ENCODE measurements around the gene PDE6D.

PDE6D gene
- total RNA-seq = 9.6 to 29.9 (median 19.9) reads per million in 18 experiments

GRCh38 chr2:231780909-231781797, at the start of gene PDE6D:
Gene PDE6D, minus strand, starts transcription at chr2:231781282. Its CDS starts 168 bp downstream, at chr2:231781114.
- peak; percentile 99 to 100 for DNase-seq

- DNase-seq = no peak
These were observed 40.8 kb upstream of the PDE6D start for GRCh38 chr2:231821908-231822307.

GRCh38 chr2:231820786-231821303, 39.8 kb upstream of the PDE6D start:
- DNase-seq = no peak

GRCh38 chr2:231819447-231820042, 38.5 kb upstream of the PDE6D start:
- DNase-seq = no peak

DNA sequence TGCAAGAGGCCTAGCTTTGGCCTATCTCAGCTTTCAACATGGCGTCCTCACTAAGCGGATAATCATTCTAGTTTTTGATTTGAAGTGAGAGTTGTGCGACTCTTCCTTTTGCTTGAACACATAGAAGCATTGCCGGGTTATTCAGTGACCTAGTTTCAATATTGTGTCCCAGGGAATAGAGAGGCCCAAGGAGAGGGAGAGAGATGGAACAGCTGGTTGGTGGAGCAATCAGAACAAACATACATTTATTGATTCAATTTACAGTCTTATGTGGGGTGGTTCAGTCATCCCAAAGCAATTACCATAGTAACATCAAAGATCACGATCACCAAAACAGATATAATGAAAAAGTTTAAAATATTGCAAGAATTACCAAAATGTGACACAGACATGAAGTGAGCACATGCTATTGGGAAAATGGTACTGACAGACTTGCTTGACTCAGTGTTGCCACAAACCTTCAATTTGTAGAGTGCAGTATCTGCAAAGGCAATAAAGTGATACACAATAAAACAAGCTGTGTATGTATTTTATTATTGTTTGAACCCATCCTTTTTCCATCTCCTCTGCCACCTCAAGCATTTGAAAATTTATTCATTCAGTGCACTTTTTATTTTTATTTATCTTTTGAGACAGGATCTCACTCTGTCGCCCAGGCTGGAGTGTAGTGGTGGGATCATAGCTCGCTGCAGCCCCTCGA, 35.4 kb upstream of the PDE6D start:
- no peak for DNase-seq

GRCh38 chr2:231810905-231811304, 29.8 kb upstream of the PDE6D start:
- no peak for DNase-seq

GRCh38 chr2:231807020-231807419, 25.9 kb upstream of the PDE6D start:
- DNase-seq = no peak

DNA sequence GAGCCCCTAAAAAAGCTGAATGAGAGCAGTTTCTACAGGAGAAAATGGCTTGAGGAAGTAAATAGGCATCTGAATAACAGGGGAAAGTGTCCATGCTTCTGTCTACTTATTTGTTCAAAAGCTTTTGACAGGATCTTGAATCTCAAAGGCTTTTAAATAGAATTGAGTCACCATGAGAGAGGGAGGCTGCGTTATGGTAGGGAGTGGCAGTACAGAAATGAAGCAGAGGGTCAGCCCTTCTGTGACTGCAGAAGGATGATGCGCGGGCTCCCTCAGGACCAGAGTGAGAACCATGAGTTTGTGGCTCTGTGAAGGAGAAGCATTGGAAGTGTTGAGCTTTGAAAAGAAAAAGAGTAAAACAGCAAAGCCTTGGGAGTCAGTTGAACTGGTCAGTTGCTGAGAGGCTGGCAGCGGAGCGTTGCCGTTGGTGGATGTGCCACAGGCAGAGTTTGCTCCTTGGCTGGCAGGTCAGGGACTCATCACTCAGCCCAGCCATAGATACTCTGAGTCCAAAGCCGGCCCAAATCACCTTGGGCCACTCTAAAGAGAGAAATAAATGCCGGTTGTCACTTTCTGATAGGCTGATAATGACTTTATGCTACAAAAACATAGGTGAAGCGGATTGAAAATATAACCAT, 22.5 kb upstream of the PDE6D start:
- no peak for DNase-seq

GRCh38 chr2:231800493-231801091, 19.5 kb upstream of the PDE6D start:
- DNase-seq = peak; percentile 22 to 52

- peak; percentile 34 to 37 for DNase-seq
These were observed 14.6 kb upstream of the PDE6D start for GRCh38 chr2:231795525-231796327.

DNA sequence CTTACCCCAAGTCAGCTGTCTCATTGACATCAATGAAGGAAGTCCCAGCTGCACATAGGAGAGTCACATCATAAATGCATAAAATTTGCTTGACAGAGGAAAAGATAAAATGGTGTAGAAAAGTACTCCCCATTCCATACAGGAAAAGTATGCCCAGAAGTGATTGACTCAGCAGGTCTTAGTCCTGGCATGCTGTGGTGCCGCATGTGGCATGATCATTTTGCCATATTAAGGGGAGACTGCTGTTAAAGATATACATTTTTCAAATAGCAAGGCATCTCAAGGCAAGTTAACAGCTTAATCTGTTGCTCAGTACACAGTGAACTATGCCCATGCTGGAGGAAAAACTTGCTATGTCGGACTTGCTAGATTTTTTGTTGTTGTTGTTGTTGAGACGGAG, 13.3 kb upstream of the PDE6D start:
- no peak for DNase-seq

- DNase-seq = no peak
These were observed 10.0 kb upstream of the PDE6D start for GRCh38 chr2:231791107-231791506.

DNA sequence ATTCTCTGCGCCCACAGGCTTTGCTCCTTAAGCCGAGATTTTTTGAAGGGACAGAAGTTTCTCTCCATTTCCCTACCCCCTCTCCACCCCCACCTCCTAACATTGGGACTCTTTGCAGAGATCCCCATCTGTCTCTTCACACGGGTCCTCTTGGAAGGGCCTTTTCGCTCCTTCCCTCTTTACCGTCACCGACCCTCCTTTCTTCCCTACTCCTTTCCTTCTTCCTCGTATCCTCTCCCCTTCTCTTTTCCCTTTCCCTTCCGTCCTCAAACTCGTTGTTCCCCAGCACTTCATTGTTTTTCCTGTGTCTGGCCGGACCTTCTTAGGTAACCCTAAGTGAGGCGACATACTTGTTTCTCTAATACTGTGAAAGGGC, 5.8 kb upstream of the PDE6D start:
- peak in 1 of 2 donors; percentile 7 for DNase-seq

DNA sequence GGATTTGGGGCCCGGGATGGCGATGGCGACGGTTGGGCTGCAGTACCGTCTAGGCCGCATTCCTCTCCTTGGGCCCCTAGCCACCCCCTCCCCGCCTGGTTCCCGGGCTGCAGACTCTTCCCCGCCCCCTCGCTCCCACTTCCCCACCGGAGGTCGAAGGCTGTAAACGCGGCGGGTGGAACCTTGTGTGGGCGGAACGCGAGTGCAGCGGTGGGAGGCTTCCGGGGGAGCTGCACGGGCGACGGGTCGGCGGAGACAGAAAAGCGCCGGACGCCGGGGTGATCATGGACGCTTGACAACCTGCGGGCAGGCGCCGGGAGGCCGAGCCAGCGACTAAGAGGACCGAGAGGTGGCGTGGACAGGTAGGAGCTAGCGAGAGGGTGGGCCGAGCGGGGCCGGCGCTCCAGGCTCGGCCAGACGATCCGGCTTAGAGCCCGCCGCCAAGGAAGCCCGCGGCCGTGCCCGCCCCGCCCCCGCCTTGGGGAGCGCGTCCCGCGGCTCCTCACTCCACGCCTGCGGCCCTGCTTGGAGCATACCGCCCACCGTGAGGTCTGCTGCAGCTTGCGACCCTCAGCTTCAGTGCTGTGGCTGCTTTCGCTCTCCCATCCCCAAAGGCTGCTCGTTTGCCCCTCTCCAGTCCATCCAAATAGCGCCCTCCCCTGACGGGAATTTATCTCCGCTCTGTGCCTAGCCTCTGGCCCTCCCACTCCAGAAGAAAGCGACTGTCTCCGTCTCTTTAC, 5.3 kb upstream of the PDE6D start, which contains the start of gene COPS7B:
COPS7B (plus strand) TSS at position 269 of the 740 bp plus-strand sequence. CDS start 2,126 bp downstream, outside the sequence.
- DNase-seq = peak; percentile 83

GRCh38 chr2:231785822-231786176, 4.7 kb upstream of the PDE6D start:
- DNase-seq = no peak

GRCh38 chr2:231785413-231785812, 4.3 kb upstream of the PDE6D start:
- no peak for DNase-seq

DNA sequence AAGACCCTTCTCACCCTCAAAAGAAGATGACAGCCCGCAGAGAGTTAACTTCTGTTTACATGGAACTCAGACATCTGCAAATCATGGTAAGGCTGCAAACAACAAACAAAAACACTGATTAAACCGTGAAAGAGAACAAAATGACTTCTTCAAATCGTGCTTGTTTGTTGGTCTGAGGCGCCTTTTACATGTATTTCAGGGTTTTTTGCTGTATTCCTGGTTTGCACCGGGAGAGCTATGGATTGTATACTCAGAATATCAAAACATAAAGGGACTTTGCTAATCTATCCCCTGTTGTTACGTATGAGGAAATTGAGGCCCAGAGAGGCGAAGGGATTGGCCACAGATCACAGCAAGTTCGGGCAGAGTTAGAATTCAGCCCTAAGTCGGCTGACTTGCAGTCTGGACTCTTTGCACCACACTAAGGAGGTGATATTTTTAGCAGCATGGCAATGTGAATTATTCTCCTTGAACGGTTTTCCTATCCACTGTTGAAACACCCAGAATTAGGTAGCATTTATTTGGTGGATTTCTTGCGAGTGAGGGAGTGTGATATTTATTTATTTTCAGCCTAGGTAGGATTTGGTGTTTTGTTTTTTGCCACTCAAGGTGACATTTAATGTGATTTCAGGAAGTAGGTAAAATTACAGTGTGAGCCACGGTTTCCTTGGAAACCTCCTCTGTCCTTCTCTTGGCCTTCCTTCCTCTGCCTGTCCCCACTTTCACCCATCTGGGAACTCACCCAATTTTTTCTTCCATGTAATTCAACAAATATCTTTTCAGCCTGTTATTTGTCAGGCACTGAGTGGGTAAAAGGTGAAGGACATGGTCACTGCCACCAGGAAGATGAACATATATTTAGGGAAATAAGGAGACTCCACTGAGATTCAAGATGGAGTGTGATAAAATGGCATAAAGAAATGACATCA, 980 bp upstream of the PDE6D start:
- peak; percentile 51 to 62 for DNase-seq

GRCh38 chr2:231780123-231780908, 766 bp downstream of the PDE6D start:
- DNase-seq = peak in 1 of 2 donors; percentile 1

All from inflammatory macrophage (primary cell).